ENCODE results near the gene NEDD8. TPM values are rescaled to one million over a fixed set of nuclear protein-coding genes. Genes with fewer than 3 reads are reported as not detected.

The NEDD8 gene
- total RNA-seq, 1 experiment from 2014 or later = 214 TPM

GRCh38 chr14:24261256-24261968 lies 29.2 kb upstream of the NEDD8 start:
- Histone ChIP-seq H2BK20ac (ENCODE audit: low read depth, low read length, poor library complexity, severe bottlenecking) (no peak overlapping the region), H2BK5ac (ENCODE audit: insufficient read length, low read length) (no peak overlapping the region), H4K5ac (ENCODE audit: insufficient read length, low read depth, low read length) (no peak overlapping the region), H3K4me1 (ENCODE audit: insufficient read depth, low read length) (no peaks in the 10 kb centered on the region), H2BK15ac (ENCODE audit: low read depth, low read length) (no peak overlapping the region), H3K79me2 (ENCODE audit: insufficient read depth, low read length) (no peaks in the 10 kb centered on the region), H2AK5ac (ENCODE audit: insufficient read length, low read length) (no peak overlapping the region), H3K56ac (ENCODE audit: insufficient read length, low read depth, low read length) (no peak overlapping the region), H3K9ac (ENCODE audit: extremely low read depth, insufficient read length, low read length) (no peak overlapping the region), H2AFZ (ENCODE audit: low read length) (no peak overlapping the region), H3K27ac (ENCODE audit: insufficient read length, low read depth, low read length) (no peak overlapping the region), H3K27me3 (ENCODE audit: insufficient read depth, low read length) (no peaks in the 10 kb centered on the region), H3K14ac (ENCODE audit: insufficient read depth, low read length) (no peak overlapping the region; the same call in 1 of the 2 replicates), H3K23me2 (ENCODE audit: insufficient read length, low read depth, low read length, poor library complexity, severe bottlenecking) (no peaks in the 10 kb centered on the region), H3K18ac (ENCODE audit: insufficient read length, low read depth, low read length) (no peak overlapping the region), H3K23ac (ENCODE audit: insufficient read length, low read depth, low read length) (no peak overlapping the region), H4K8ac (replicated peaks; ENCODE audit: insufficient read length, low read depth, low read length) (no peak overlapping the region), H3K9me3 (ENCODE audit: control insufficient read depth, low read depth, low read length) (no peaks in the 10 kb centered on the region), H3T11ph (ENCODE audit: low read length) (no peak overlapping the region), H3K4ac (ENCODE audit: low read depth, low read length) (no peak overlapping the region), H4K20me1 (ENCODE audit: control insufficient read depth, insufficient read depth, insufficient read length) (no peaks in the 10 kb centered on the region), H3K4me2 (ENCODE audit: insufficient read depth, insufficient read length, low read length) (no peak overlapping the region), H4K91ac (ENCODE audit: insufficient read length, low read depth, low read length) (no peak overlapping the region), H2BK120ac (ENCODE audit: low read depth, low read length, poor library complexity, severe bottlenecking) (no peak overlapping the region), H2BK12ac (ENCODE audit: insufficient read length, low read depth, low read length) (no peak overlapping the region), H3K79me1 (ENCODE audit: insufficient read depth, low read depth, low read length, poor library complexity, severe bottlenecking) (no peaks in the 10 kb centered on the region)
- peak overlapping the region in 1 of 3 experiments; percentile 41; a peak in 1 of 7 replicates for H3K27ac Mint-ChIP-seq
- no peak for DNase-seq
- peaks cover 0 to 7% (median 4%) of the 10 kb centered on the region in 3 experiments; a peak in 5 of 7 replicates for H3K36me3 Mint-ChIP-seq (ENCODE audit: insufficient read depth in 1 of 3, low read depth in 3 of 3)
- no peak overlapping the region; a peak in 1 of 5 replicates for H3K4me3 Mint-ChIP-seq
- H3K4me1 Mint-ChIP-seq = no peaks in the 10 kb centered on the region; a peak in 2 of 4 replicates
- TF ChIP-seq CTCF (conservative IDR thresholded peaks at IDR 0.05) = no peak
- H3K27me3 Mint-ChIP-seq (ENCODE audit: low read depth) = no peaks in the 10 kb centered on the region; the same call in 1 of the 2 replicates
- WGBS (ENCODE audit: extremely low coverage, insufficient read length, low lambda C conversion rate) = no CpG with 5 or more reads among the region's 20 CpGs
- H3K9me3 Mint-ChIP-seq = no peaks in the 10 kb centered on the region
